Activated CD8-positive, alpha-beta memory T cell treated with anti-CD3 and anti-CD28 coated beads for 48 hours (primary cell): Measurements from ENCODE around the gene EOGT.

Source experiments
- DNase-seq, 3 experiments: peaks; one replicate each; pipeline ENCODE4 v3.0.0-alpha.2; 2020; ENCODE audit warnings: low read depth in 2 of 3, low spot score in 2 of 3

Gene EOGT

DNA sequence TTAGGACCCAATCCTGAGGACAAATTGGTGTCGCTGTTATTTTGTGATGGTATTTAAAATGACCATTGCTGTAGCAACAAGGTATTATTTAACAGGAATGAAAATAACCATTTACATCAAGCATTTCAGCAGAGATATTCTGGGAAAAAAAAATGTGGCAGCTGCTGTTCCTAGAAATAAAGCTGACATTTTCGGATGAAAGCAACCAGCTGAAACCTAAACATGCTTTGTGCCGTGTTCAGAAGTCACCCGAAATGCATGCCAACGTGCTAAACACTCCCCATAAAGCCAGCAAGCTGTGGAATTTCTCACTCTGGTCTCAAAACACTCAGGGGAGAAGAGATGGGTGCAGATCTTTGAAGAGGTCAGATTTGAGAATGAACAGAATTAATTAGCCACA is 49.6 kb downstream of the EOGT start:
- DNase-seq = no peak

DNA sequence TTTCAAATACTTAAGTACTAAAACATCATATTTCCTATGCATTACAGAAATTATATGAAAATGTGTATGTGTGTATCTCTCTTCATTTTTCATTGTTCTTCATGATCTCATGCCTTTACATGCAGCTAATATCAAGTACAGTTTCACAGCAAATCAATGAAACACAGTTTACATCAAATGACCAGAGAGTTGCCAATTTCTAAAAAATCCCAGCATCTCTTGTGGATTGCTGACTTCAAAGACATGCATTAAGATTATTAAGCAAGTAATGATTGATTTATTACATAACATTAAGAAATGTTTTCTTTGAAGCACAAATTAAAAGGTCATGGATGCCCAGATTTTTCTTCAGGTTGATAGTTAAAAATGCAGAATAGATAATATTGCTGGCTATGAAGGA is 50.1 kb downstream of the EOGT start:
- no peak for DNase-seq

DNA sequence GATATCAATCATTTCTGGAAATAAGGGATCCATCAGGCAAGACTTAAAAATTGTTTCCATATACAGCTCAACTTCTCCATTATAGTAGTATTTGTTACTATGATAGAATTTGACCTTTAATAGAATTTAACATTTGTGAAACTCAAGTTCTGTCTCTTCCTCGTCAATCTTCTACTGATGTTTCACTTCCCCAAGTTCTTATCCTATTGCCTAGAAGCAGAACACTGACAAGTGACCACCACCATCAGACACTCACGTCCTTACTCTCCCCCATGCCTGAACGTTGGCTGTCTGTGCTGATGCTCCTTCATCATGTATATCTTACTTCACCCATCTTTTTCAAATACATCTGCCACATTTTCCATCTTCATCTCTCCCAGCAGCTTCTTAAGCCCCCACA is 54.6 kb downstream of the EOGT start:
- no peak for DNase-seq

DNA sequence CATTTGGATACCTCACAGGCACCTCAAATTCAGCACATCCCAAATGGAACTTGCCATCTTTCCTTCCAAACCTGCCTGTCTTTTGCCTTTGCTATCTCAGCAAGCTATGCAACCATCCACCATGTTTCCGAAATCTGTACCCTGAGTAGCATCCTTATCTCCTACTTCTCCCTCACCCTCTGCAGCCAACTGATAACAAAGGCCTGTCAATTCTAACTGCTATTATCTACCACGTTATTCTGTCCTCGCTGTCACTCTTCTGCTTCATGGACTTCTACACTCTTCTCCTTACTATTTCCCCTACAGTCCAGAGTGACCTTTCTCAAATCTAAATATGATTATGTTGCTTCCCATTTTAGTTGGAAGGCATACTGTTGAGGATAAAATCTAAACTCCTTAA is 55.6 kb downstream of the EOGT start:
- no peak for DNase-seq

DNA sequence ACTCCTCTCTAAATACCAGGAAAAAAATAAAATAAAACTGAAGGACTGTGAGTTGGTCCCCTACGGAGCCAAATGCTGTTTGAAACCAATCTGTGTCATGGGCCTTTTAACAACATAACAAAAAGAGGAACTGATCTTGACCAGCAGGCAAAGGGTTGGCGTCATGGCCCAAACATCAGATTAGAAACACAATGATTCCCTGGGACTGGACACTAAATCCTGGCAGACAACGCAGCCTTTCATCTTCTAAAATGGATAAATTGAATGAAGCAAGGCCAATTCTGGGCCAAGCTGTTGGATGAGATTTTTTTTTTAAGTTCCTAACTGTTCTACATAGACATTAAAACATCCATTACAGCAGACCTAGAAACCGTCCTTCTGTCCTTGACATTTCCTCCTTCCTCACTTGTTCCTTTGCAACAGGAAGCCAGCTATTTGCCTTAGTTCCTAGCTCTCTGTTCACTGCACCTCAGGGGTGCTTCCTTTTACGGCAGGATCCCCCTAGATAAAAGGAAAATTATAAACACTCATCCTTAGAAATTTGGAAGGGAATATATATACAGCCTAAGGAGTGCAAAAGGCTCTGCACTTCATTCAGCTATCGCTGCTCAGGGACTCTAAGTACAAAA is 59.6 kb downstream of the EOGT start:
- no peak for DNase-seq

DNA sequence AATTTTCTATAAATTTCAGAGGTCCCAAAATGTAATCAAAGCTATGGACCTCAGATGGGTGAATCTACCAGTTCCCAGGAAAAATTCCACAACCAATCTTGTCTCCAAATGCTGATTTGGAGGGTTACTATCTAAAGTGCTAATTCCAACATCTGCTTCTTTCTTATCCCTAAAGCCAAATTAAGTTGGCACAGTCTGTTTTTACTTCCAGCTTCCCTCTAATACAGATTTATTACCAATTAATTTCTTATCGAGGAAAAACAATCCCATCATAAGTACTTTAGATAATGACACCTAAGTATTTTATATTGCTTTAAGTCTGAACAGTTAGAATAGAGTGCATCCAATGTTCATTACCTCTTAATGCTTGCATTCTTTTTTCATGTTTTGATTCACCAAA is 68.3 kb downstream of the EOGT start:
- DNase-seq = no peak

DNA sequence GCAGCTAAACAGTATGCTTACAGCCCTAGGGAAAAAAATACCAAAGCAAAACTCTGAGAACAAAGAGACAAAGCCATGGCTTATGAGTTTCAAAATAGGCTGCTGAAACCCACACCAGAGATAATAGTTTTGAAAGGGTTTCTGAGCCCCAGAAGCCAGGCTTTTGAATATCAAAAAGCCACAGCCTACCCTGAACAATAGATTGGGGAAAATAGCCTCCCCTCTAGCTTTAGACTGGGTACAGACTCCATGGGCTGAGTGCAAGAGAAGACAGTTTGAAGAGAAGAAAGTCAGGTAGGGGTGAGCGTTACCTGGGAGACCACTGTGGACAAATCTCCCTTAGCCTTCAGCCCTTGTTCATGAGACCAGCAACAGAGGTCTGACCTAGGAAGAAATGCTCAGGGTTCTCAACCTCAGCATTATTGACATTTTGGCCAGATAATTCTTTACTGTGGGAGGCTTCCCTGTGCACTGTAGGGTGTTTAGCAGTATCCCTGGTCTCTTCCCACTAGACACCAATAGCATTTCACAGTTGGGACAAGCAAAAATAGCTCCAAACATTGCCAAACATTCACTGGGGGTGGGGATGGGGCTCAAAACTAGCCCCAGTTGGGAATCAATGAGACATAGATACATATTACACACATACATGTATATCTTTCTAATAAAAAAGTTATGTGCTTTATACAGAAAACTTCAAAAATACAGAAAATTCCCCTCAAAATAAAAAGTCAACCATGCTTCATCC is 69.6 kb downstream of the EOGT start:
- no peak for DNase-seq

DNA sequence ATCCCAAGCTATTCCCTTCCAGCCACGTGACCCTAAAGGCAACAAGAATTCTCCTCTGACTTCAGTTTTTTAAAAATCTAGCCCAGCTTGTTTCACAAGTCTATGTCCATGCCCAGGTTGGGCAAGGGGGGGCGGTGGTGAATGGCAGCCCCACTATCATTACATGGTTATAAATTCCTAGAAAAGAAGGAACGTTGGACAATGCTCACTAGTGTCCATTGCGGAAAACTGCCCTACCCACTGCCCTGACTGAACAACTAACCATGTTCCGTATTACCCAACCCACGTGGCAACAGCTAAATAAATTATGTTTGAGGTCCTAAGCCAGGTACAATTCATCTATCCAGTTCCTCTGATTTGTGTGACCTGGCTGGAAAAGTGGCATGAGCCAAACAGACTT is 72.4 kb downstream of the EOGT start:
- no peak for DNase-seq

DNA sequence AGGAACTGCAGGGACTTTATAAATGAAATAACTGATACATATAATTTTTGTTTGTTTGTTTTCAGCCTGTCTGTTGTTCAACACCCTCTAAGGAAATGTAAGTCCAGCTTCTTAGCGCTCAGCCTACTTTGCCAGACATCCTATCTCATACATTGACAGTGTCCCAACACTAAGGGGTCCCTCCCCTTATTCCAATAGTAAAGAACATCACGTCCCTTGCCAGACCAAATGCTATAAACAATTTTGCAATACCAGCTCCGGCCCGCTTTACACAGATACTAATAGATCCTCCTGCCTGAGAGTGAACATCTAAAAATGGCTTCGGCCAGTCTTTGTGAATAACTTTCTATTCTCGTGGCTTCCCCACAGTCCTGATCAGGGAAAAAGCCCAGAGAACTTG is 76.6 kb downstream of the EOGT start:
- DNase-seq = no peak

DNA sequence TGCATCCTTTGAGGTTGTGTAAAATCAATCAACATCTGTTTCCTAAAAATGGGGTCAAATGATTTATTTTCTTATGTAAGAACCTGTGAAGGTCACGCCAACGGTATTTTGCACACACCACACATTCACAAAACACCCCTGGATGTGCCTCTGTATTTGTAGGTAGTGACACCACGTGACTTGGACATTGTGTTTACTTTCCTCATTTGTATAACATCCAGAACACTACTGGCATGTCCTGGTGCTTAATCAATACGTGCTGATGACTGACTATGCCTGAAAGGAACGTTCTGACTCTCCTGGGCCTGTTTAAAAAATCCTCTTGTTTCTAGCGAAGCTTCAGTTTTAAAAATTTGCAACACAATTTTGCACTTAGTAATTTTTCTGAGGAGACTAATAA is 77.7 kb downstream of the EOGT start:
- no peak for DNase-seq

DNA sequence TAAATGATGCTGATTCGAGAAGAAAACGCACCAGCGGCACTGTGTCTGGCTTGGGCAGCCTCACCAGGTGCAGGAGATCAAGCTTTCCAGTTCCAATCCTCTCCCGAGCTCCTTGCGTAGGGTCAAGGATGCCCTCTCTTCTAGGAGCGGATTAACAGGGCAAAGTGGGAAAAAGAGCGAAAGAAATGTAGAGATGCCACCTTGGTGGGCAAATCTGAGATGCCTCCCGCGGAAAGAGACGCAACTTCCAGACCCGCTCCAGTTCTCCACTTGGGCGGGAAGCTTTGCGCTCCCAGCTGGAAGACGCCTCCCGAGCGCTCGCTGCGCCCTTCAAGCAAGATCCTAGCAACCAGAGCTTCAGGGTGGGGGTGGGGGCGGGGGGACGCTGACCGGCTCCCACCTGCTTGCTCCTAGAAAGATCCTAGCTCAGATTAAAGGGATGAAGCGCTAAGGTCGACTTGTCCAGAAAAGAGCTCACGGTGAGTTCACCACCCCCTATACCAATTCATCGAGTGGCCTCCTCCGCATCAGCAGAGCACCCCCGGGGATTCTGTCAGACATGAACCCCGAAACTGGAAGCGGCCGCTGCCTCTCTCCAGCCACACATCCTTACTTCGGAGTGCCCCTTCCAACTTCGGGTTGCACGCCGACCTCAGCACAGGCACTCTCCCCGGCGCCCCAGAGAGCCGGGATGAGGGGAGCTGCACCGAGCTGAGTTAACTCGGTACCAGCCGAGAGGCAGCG is 81.9 kb downstream of the EOGT start:
- DNase-seq = peak in 1 of 3 experiments; percentile 9
